Measurements from ENCODE around the gene F2RL3.

GRCh38 chr19:16888629-16889365 lies at the start of gene F2RL3:
- TF ChIP-seq CTCF (IDR thresholded peaks at IDR 0.05; ENCODE audit: poor library complexity, severe bottlenecking) = no peak
- no peak for TF ChIP-seq EZH2 (IDR thresholded peaks at IDR 0.05; ENCODE audit: borderline replicate concordance, insufficient read depth, low read length, poor library complexity, severe bottlenecking)
- TF ChIP-seq MXI1 (conservative IDR thresholded peaks at IDR 0.05; ENCODE audit: poor library complexity, severe bottlenecking) = no peak
- no peak for TF ChIP-seq EP300 (conservative IDR thresholded peaks at IDR 0.05; ENCODE audit: poor library complexity, severe bottlenecking)
- TF ChIP-seq SMC3 (conservative IDR thresholded peaks at IDR 0.05; ENCODE audit: poor library complexity) = no peak
- no peak for TF ChIP-seq RAD21 (conservative IDR thresholded peaks at IDR 0.05)
- TF ChIP-seq, protein P1, sequence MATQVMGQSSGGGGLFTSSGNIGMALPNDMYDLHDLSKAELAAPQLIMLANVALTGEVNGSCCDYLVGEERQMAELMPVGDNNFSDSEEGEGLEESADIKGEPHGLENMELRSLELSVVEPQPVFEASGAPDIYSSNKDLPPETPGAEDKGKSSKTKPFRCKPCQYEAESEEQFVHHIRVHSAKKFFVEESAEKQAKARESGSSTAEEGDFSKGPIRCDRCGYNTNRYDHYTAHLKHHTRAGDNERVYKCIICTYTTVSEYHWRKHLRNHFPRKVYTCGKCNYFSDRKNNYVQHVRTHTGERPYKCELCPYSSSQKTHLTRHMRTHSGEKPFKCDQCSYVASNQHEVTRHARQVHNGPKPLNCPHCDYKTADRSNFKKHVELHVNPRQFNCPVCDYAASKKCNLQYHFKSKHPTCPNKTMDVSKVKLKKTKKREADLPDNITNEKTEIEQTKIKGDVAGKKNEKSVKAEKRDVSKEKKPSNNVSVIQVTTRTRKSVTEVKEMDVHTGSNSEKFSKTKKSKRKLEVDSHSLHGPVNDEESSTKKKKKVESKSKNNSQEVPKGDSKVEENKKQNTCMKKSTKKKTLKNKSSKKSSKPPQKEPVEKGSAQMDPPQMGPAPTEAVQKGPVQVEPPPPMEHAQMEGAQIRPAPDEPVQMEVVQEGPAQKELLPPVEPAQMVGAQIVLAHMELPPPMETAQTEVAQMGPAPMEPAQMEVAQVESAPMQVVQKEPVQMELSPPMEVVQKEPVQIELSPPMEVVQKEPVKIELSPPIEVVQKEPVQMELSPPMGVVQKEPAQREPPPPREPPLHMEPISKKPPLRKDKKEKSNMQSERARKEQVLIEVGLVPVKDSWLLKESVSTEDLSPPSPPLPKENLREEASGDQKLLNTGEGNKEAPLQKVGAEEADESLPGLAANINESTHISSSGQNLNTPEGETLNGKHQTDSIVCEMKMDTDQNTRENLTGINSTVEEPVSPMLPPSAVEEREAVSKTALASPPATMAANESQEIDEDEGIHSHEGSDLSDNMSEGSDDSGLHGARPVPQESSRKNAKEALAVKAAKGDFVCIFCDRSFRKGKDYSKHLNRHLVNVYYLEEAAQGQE (IDR thresholded peaks at IDR 0.05; ENCODE audit: borderline replicate concordance) = no peak
